Activated naive CD8-positive, alpha-beta T cell treated with anti-CD3 and anti-CD28 coated beads, Interleukin-2, amount 50 U/mL, for 16 hours (primary cell): ENCODE results near the gene RTP4.
"Not testable (repeated sequence)": the region's sequence is repeated elsewhere in the genome, so short reads cannot be mapped to it uniquely, and the experiment has no call there.

Experiments
- DNase-seq: peaks from one replicate; pipeline ENCODE4 v3.0.0-alpha.2; 2020; ENCODE audit warnings: low read depth, low spot score

RTP4 gene

GRCh38 chr3:187369089-187369447, 883 bp downstream of the RTP4 start:
- no peak for DNase-seq

DNA sequence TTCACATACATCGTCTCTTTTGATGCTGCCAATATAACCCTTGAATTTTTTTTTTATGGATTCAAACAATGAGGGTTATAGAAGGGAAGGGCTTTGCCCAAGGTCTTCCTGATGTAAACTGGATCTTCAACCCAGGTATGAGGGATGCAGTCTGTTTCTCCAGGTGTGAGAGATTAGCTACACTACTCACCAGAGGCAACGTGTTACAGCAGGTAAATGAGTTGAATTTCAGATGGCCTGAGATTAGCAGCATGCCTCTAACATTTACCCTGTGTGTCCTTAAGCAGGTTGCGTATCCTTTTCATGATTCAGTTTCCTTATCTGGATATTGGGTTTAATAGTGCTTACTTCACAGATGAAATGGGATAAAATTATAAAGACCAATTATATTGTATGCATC, 1.9 kb downstream of the RTP4 start:
- DNase-seq, result no peak

- no peak for DNase-seq
Observed at GRCh38 chr3:187375581-187375980, 7.4 kb downstream of the RTP4 start.

- no peak for DNase-seq
Observed at GRCh38 chr3:187377842-187378241, 9.7 kb downstream of the RTP4 start.

DNA sequence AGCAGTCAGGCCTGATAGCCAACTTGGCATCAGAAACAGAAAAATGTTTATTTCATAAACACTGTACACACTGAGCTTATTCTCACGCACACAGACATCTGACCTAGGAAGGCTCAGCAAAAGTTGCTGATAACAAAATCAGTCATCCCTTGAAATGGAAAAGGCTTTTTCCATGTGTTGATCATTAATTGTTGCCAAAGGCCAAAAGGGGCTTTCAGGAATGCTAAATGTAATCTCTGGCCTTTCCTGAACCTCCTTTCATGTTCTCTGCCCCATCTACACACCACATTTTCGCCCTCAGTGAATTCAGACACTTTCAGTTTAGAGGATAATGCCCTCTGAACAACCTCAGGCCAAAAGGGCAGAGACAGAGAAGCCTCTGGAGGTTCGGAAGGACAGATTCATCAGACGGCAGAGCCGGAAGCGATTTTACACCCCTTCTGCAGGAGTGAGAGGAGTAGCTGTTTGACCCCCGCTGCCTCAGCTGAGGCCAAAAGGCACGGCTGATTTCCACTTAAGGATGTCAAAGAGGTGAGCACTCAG, 14.5 kb downstream of the RTP4 start:
- DNase-seq, result no peak

DNA sequence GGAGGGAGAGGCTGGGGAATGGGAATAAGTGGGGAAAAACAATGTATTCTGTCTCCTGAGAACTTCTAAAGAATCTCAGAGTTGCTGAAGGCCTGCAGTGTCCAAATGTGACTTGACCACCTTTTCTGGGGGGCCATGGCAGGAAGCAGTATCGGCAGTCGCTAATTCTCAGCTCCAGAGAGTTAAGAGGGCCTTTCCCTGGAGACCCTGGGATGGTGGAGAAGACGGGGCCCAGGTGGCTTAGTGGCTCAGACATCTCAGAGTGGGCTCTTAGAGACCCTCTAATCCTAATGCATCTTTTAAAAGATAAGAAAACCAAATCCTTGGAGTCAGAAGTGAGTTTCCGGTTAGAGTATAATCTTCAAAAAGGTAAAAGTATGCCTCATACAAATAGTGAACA, 15.1 kb downstream of the RTP4 start:
- DNase-seq, result no peak

GRCh38 chr3:187385296-187385695, 17.1 kb downstream of the RTP4 start:
- no peak for DNase-seq

- DNase-seq, result no peak
Observed at GRCh38 chr3:187396661-187397060, 28.5 kb downstream of the RTP4 start.

GRCh38 chr3:187398955-187399354, 30.8 kb downstream of the RTP4 start:
- no peak for DNase-seq

GRCh38 chr3:187400756-187401155, 32.6 kb downstream of the RTP4 start:
- DNase-seq, result no peak

GRCh38 chr3:187401856-187402255, 33.7 kb downstream of the RTP4 start:
- no peak for DNase-seq

GRCh38 chr3:187403768-187404288, 35.6 kb downstream of the RTP4 start:
- no peak for DNase-seq

- DNase-seq, result no peak
Observed at GRCh38 chr3:187406927-187407326, 38.7 kb downstream of the RTP4 start.

GRCh38 chr3:187411991-187412781, 44.0 kb downstream of the RTP4 start:
- DNase-seq, result not testable (repeated sequence)
